ENCODE data around the gene GOLGB1. TPM values are rescaled to one million over a fixed set of nuclear protein-coding genes. Genes with fewer than 3 reads are reported as not detected.

Gene GOLGB1
- total RNA-seq, 1 donor from 2014 or later, result 111 TPM

- no peak for DNase-seq (ENCODE audit: low read depth)
Measured at GRCh38 chr3:121629601-121630000, 119.9 kb downstream of the GOLGB1 start.

GRCh38 chr3:121627622-121628021, 121.9 kb downstream of the GOLGB1 start:
- DNase-seq (ENCODE audit: low read depth), result no peak

DNA sequence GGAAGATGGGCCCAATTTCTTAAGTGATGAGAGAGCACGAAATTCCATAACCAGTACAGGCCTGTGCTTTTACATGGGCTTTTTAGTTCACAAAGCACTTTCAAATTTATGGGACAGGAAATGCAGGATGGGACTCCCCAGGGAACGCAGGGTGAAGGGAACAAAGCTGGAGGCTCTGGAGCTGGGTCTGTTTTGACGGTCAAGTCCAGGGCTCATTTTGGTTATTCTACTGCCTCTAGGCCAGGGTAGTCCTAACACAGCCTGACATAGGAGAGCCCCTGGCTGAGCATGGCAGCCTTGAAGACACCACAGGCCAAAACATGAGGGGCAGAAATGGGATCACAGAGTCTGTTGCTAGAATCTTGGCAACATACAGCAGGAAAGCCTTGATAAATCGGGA, 122.3 kb downstream of the GOLGB1 start:
- no peak for DNase-seq (ENCODE audit: low read depth)

DNA sequence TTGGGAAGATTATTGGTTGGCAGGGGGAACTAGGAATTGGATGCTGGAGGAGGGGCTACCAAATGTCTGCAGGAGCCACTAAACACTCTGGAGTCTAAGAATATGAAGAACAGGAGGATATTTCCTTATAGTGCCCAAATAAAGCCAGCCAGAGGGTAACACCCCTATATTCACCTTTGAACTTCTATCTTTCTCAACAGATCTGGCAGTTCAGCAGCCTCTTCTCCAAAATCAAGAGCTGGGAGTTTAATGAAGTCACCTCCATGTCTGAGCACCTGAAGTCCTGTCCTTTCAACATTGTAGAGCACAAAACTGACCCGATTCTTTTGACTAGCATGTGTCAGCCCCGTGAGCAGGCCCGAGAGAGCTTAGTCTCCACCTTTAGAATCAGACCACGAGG, 123.0 kb downstream of the GOLGB1 start:
- DNase-seq (ENCODE audit: low read depth), result no peak

- DNase-seq (ENCODE audit: low read depth), result no peak
Measured at GRCh38 chr3:121624147-121624899, 125.2 kb downstream of the GOLGB1 start.

DNA sequence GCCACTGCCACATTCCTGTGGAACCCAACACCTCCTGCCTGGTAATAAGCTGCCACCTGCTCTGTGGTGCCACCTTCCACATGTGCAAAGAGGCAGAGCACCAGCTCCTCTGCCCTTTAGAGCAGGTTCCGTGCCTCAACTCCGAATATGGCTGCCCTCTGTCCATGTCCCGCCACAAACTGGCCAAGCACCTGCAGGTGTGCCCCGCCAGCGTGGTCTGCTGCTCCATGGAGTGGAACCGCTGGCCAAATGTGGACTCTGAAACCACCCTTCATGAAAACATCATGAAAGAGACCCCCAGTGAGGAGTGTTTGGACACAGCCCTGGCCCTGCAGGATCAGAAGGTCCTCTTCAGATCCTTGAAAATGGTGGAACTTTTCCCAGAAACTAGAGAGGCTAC, 128.1 kb downstream of the GOLGB1 start:
- no peak for DNase-seq (ENCODE audit: low read depth)

DNA sequence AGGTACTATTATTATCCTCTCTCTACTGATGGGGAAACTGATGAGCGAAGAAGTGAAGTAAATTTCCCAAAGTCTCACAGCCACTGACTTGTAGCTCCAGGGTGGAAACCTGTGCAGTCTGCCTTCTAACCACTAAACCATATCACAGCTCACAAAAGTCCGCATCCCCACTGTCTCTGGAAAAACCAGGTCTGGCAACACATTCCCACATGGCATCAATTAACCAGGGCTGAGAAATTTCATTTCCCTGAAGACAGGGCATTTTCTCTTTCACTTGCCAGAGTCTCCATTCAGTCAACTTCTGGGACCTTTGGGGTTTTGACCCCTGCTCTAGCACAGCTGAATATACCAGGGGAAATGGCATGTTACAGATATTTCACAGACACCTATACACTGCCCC, 129.8 kb downstream of the GOLGB1 start:
- no peak for DNase-seq (ENCODE audit: low read depth)

Other genes with a start within 250 kb of the GOLGB1 start
- 0.45 and 3.8 TPM in 2 replicates for gene POLQ, start 203.8 kb downstream of the GOLGB1 start, total RNA-seq
- gene ARGFX, start 181.8 kb downstream of the GOLGB1 start, total RNA-seq, result not detected in 2 replicates
- gene FBXO40, start 156.4 kb downstream of the GOLGB1 start, total RNA-seq, result not detected in 2 replicates
- gene HCLS1, start 88.8 kb downstream of the GOLGB1 start, total RNA-seq, result 0.17 and 0.20 TPM in 2 replicates
- gene IQCB1, start 85.3 kb upstream of the GOLGB1 start, total RNA-seq, result 13.5 and 17.7 TPM in 2 replicates
- 3.0 and 4.0 TPM in 2 replicates for gene EAF2, start 85.5 kb upstream of the GOLGB1 start, total RNA-seq
- gene SLC15A2, start 144.7 kb upstream of the GOLGB1 start, total RNA-seq, result 1.9 and 4.7 TPM in 2 replicates